H1 (cell line): ENCODE measurements around the gene YWHAB. TPM values are rescaled to one million over a fixed set of nuclear protein-coding genes. Genes with fewer than 3 reads are reported as not detected.

Source experiments
- BACH1 ChIP-seq: IDR thresholded peaks from 2 replicates; pipeline ENCODE4 v1.6.1; 2012; ENCODE audit warnings: low read length, improper control_type of control experiment
- JUND ChIP-seq: IDR thresholded peaks from 2 replicates; pipeline ENCODE4 v1.6.1; 2011; ENCODE audit warnings: mild to moderate bottlenecking, improper control_type of control experiment, low read length
- SAP30 ChIP-seq: fragments of 300-600 bp; sonication (generic); IDR thresholded peaks from 2 replicates; pipeline ENCODE4 v1.7.1; 2012; ENCODE audit warnings: low read length, moderate library complexity, mild to moderate bottlenecking, inconsistent platforms; ENCODE audit not compliant: insufficient read depth, insufficient replicate concordance
- TCF12 ChIP-seq: IDR thresholded peaks from 2 replicates; pipeline ENCODE4 v1.6.1; 2011; ENCODE audit warnings: low read depth, mild to moderate bottlenecking, low read length
- polyA plus RNA-seq, 7 experiments: library from polyadenylated mRNA; depleted of rRNA in 3 of 7; stranded (reverse) in 5 of 7; unstranded in 2 of 7; fragments of >200 nt in 5 of 7; fragments of 200-250 nt in 2 of 7; gene quantifications; 1 replicate in 5 of 7; 2 replicates in 1 of 7; 4 replicates in 1 of 7; pipeline versions ENCODE4 v1.2.1 to v1.2.3, GENCODE V29; 2011 to 2013; ENCODE audit warnings: missing spikeins in 2 of 7, mixed read lengths in 2 of 7
- total RNA-seq: library from RNA; stranded (reverse); fragmentation: NEBNext Ultra II Directional; extraction: Animal tissue kit (Norgen Biotek cat#: 25700); gene quantifications from 2 replicates; pipeline ENCODE4 v1.2.1, GENCODE V29; 2021
- TF ChIP-seq, protein P1 (sequence below): fragments of 300-600 bp; sonication (generic); IDR thresholded peaks from 2 replicates; pipeline ENCODE4 v1.7.1; 2012; ENCODE audit warnings: low read length, moderate library complexity, mild to moderate bottlenecking, inconsistent platforms; ENCODE audit not compliant: insufficient replicate concordance

YWHAB gene
- total and polyA plus RNA-seq, 2 of the 8 experiments (the other 6 are each of a cell fraction or from before 2014, with no cell fraction given), result 72.9 to 256 TPM

DNA sequence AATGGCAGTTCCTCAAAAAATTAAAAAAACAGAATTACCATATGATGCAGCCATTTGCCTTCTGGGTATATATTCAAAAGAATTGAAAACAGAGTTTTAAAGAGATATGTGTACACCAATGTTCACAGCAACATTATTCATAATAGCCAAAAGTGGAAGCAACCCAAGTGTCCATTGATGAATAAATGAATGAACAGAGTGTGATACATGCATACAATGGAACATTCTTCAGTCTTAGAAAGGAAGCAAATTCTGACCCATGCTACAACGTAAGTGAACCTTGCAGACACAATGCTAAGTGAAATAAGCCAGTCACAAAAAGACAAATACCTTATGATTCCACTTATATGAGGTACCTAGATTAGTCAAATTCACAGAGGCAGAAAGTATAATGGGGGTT, 34.7 kb upstream of the YWHAB start (continued):
- TF ChIP-seq SAP30 (no peak), JUND (no peak), BACH1 (no peak), TCF12 (no peak)
- TF ChIP-seq, protein P1, sequence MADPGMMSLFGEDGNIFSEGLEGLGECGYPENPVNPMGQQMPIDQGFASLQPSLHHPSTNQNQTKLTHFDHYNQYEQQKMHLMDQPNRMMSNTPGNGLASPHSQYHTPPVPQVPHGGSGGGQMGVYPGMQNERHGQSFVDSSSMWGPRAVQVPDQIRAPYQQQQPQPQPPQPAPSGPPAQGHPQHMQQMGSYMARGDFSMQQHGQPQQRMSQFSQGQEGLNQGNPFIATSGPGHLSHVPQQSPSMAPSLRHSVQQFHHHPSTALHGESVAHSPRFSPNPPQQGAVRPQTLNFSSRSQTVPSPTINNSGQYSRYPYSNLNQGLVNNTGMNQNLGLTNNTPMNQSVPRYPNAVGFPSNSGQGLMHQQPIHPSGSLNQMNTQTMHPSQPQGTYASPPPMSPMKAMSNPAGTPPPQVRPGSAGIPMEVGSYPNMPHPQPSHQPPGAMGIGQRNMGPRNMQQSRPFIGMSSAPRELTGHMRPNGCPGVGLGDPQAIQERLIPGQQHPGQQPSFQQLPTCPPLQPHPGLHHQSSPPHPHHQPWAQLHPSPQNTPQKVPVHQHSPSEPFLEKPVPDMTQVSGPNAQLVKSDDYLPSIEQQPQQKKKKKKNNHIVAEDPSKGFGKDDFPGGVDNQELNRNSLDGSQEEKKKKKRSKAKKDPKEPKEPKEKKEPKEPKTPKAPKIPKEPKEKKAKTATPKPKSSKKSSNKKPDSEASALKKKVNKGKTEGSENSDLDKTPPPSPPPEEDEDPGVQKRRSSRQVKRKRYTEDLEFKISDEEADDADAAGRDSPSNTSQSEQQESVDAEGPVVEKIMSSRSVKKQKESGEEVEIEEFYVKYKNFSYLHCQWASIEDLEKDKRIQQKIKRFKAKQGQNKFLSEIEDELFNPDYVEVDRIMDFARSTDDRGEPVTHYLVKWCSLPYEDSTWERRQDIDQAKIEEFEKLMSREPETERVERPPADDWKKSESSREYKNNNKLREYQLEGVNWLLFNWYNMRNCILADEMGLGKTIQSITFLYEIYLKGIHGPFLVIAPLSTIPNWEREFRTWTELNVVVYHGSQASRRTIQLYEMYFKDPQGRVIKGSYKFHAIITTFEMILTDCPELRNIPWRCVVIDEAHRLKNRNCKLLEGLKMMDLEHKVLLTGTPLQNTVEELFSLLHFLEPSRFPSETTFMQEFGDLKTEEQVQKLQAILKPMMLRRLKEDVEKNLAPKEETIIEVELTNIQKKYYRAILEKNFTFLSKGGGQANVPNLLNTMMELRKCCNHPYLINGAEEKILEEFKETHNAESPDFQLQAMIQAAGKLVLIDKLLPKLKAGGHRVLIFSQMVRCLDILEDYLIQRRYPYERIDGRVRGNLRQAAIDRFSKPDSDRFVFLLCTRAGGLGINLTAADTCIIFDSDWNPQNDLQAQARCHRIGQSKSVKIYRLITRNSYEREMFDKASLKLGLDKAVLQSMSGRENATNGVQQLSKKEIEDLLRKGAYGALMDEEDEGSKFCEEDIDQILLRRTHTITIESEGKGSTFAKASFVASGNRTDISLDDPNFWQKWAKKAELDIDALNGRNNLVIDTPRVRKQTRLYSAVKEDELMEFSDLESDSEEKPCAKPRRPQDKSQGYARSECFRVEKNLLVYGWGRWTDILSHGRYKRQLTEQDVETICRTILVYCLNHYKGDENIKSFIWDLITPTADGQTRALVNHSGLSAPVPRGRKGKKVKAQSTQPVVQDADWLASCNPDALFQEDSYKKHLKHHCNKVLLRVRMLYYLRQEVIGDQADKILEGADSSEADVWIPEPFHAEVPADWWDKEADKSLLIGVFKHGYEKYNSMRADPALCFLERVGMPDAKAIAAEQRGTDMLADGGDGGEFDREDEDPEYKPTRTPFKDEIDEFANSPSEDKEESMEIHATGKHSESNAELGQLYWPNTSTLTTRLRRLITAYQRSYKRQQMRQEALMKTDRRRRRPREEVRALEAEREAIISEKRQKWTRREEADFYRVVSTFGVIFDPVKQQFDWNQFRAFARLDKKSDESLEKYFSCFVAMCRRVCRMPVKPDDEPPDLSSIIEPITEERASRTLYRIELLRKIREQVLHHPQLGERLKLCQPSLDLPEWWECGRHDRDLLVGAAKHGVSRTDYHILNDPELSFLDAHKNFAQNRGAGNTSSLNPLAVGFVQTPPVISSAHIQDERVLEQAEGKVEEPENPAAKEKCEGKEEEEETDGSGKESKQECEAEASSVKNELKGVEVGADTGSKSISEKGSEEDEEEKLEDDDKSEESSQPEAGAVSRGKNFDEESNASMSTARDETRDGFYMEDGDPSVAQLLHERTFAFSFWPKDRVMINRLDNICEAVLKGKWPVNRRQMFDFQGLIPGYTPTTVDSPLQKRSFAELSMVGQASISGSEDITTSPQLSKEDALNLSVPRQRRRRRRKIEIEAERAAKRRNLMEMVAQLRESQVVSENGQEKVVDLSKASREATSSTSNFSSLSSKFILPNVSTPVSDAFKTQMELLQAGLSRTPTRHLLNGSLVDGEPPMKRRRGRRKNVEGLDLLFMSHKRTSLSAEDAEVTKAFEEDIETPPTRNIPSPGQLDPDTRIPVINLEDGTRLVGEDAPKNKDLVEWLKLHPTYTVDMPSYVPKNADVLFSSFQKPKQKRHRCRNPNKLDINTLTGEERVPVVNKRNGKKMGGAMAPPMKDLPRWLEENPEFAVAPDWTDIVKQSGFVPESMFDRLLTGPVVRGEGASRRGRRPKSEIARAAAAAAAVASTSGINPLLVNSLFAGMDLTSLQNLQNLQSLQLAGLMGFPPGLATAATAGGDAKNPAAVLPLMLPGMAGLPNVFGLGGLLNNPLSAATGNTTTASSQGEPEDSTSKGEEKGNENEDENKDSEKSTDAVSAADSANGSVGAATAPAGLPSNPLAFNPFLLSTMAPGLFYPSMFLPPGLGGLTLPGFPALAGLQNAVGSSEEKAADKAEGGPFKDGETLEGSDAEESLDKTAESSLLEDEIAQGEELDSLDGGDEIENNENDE, result no peak
